Mesendoderm (in vitro differentiated cells): ENCODE measurements around the gene WDR82.

Experiments
- DNase-seq: peaks from one replicate; pipeline ENCODE4 v3.0.0; 2013
- H2AK5ac ChIP-seq: 2 replicates; pipeline ENCODE4 v1.6.1; 2013; ENCODE audit warnings: low read length, inconsistent platforms
- H2BK120ac ChIP-seq: 2 replicates; pipeline ENCODE4 v1.6.1; 2013; ENCODE audit warnings: low read depth, mild to moderate bottlenecking, low read length, moderate library complexity, mixed read lengths
- H2BK15ac ChIP-seq: replicated peaks from 2 replicates; pipeline ENCODE4 v1.6.1; 2013; ENCODE audit warnings: low read depth, mild to moderate bottlenecking, moderate library complexity
- H2BK5ac ChIP-seq: 2 replicates; pipeline ENCODE4 v1.6.1; 2013; ENCODE audit warnings: low read length, inconsistent platforms
- H3K18ac ChIP-seq: 2 replicates; pipeline ENCODE4 v1.6.1; 2013; ENCODE audit warnings: mild to moderate bottlenecking, low read length, mixed read lengths
- H3K23ac ChIP-seq: one replicate; pipeline ENCODE4 v1.6.1; 2013; ENCODE audit warnings: low read length
- H3K27ac ChIP-seq: 2 replicates; pipeline ENCODE4 v1.5.1; 2013; ENCODE audit warnings: low read depth, mild to moderate bottlenecking, inconsistent platforms, low read length, moderate library complexity
- H3K27me3 ChIP-seq: 2 replicates; pipeline ENCODE4 v1.6.1; 2013; ENCODE audit warnings: low read length, control low read depth, mild to moderate bottlenecking, inconsistent platforms; ENCODE audit not compliant: insufficient read depth, poor library complexity
- H3K36me3 ChIP-seq: 2 replicates; pipeline ENCODE4 v1.6.1; 2013; ENCODE audit warnings: low read length, inconsistent platforms; ENCODE audit not compliant: control insufficient read depth, insufficient read depth
- H3K4ac ChIP-seq: one replicate; pipeline ENCODE4 v1.6.1; 2013; ENCODE audit warnings: low read depth, mild to moderate bottlenecking, low read length, moderate library complexity
- H3K4me1 ChIP-seq: 2 replicates; pipeline ENCODE4 v1.6.1; 2013; ENCODE audit warnings: low read depth, low read length, inconsistent platforms; ENCODE audit not compliant: control insufficient read depth
- H3K4me2 ChIP-seq: 2 replicates; pipeline ENCODE4 v1.6.1; 2013; ENCODE audit warnings: low read length
- H3K4me3 ChIP-seq: 2 replicates; pipeline ENCODE4 v1.5.1; 2013; ENCODE audit warnings: mild to moderate bottlenecking, low read length
- H3K56ac ChIP-seq: one replicate; pipeline ENCODE4 v1.6.1; 2013; ENCODE audit warnings: low read length
- H3K79me1 ChIP-seq: 2 replicates; pipeline ENCODE4 v1.6.1; 2013; ENCODE audit warnings: low read length, inconsistent platforms
- H3K79me2 ChIP-seq: 2 replicates; pipeline ENCODE4 v1.6.1; 2013; ENCODE audit warnings: mild to moderate bottlenecking, low read length; ENCODE audit not compliant: control insufficient read depth, insufficient read depth
- H3K9ac ChIP-seq: 2 replicates; pipeline ENCODE4 v1.6.1; 2013; ENCODE audit warnings: low read length, inconsistent platforms
- H4K5ac ChIP-seq: one replicate; pipeline ENCODE4 v1.6.1; 2013; ENCODE audit warnings: low read length
- H4K8ac ChIP-seq: one replicate; pipeline ENCODE4 v1.6.1; 2013; ENCODE audit warnings: low read depth, mild to moderate bottlenecking, control low read depth, low read length, moderate library complexity
- WGBS: extraction: QIAGEN DNeasy Blood & Tissue Kit; methylation state at CpG from one replicate; pipeline ENCODE4 v1.1.7; 2013; ENCODE audit warnings: low lambda C conversion rate, missing lambda C conversion rate; ENCODE audit not compliant: insufficient coverage; ENCODE audit errors: extremely low coverage; 5-methylcytosine and 5-hydroxymethylcytosine counted together

Gene WDR82

GRCh38 chr3:52259448-52259847, 19.0 kb downstream of the WDR82 start:
- Histone ChIP-seq H3K4ac (no peak overlapping the region), H3K56ac (no peak overlapping the region), H3K27me3 (no peaks in the 10 kb centered on the region), H2AK5ac (no peak overlapping the region), H4K8ac (no peak overlapping the region), H2BK120ac (no peak overlapping the region), H3K4me3 (no peak overlapping the region), H3K36me3 (peaks cover 18% of the 10 kb centered on the region), H3K18ac (no peak overlapping the region), H3K79me2 (no peaks in the 10 kb centered on the region), H2BK15ac (no peak overlapping the region), H3K4me2 (no peak overlapping the region), H3K4me1 (no peaks in the 10 kb centered on the region), H3K23ac (no peak overlapping the region), H3K27ac (no peak overlapping the region), H4K5ac (no peak overlapping the region), H3K79me1 (peaks cover 6% of the 10 kb centered on the region), H3K9ac (no peak overlapping the region), H2BK5ac (no peak overlapping the region)
- no peak for DNase-seq
- WGBS, result no CpG with 5 or more reads among the region's 4 CpGs

DNA sequence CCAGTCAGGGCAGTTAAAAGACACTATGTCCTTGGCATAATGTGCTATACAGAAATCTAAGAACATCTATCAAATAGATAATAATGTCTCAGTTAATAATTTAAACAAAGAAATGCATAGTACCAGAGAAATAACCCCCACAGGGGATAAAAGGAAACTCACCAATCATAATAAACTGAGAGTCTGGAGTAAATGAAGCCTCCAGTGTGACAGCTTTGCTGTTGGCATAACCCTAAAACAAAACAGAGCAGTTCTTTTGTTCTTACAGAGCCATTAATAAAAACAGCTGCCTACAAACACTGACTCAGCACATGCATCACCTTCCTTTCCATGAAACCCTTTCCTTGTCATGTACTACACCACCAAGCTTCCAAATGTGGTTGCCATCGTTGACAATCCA, 19.4 kb downstream of the WDR82 start:
- no peaks in the 10 kb centered on the region for H3K4me1 ChIP-seq
- H3K4ac ChIP-seq, result no peak overlapping the region
- peaks cover 18% of the 10 kb centered on the region for H3K36me3 ChIP-seq
- H2AK5ac ChIP-seq, result no peak overlapping the region
- H3K4me2 ChIP-seq, result no peak overlapping the region
- no peak overlapping the region for H4K8ac ChIP-seq
- no peak for DNase-seq
- no peak overlapping the region for H3K4me3 ChIP-seq
- no CpG with 5 or more reads among the region's 1 CpG for WGBS
- H3K18ac ChIP-seq, result no peak overlapping the region
- H2BK5ac ChIP-seq, result no peak overlapping the region
- peaks cover 6% of the 10 kb centered on the region for H3K79me1 ChIP-seq
- H3K56ac ChIP-seq, result no peak overlapping the region
- no peak overlapping the region for H3K9ac ChIP-seq
- no peaks in the 10 kb centered on the region for H3K27me3 ChIP-seq
- no peak overlapping the region for H3K27ac ChIP-seq
- H3K79me2 ChIP-seq, result no peaks in the 10 kb centered on the region
- H2BK15ac ChIP-seq, result no peak overlapping the region
- H4K5ac ChIP-seq, result no peak overlapping the region
- no peak overlapping the region for H3K23ac ChIP-seq
- H2BK120ac ChIP-seq, result no peak overlapping the region

- Histone ChIP-seq H4K8ac (no peak overlapping the region), H2BK5ac (no peak overlapping the region), H3K9ac (no peak overlapping the region), H3K4me1 (no peaks in the 10 kb centered on the region), H3K27me3 (no peaks in the 10 kb centered on the region), H3K79me2 (no peaks in the 10 kb centered on the region), H3K4me2 (no peak overlapping the region), H3K27ac (no peak overlapping the region), H3K79me1 (peaks cover 2% of the 10 kb centered on the region), H3K23ac (no peak overlapping the region), H2BK120ac (no peak overlapping the region), H3K56ac (no peak overlapping the region), H3K18ac (no peak overlapping the region), H3K36me3 (peaks cover 23% of the 10 kb centered on the region), H2BK15ac (no peak overlapping the region), H3K4me3 (no peak overlapping the region), H2AK5ac (no peak overlapping the region), H4K5ac (no peak overlapping the region), H3K4ac (no peak overlapping the region)
- no CpG with 5 or more reads among the region's 4 CpGs for WGBS
- DNase-seq, result no peak
Observed at GRCh38 chr3:52257911-52258310, 20.5 kb downstream of the WDR82 start.

DNA sequence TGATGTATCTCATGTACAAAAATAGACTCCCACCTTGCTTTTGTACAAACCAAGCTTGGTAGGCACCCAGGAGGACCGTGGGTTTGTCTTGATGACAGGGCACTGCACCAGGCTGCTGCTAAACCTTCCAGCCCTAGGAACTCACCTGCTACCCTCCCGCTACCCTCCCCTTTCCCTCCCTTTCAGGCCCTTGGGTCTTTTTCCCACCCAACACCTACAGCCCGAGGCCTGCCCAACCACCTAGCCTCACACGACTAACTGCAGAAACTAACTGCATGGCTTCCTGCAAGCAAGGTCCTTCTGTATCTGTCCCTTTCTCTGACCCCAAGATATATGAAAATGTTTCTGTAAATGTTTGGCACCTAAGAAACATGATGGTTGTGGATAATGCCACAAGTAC, 21.8 kb downstream of the WDR82 start:
- WGBS, result no CpG with 5 or more reads among the region's 4 CpGs
- Histone ChIP-seq H3K79me1 (no peaks in the 10 kb centered on the region), H2BK5ac (no peak overlapping the region), H3K56ac (no peak overlapping the region), H3K27ac (no peak overlapping the region), H3K36me3 (peaks cover 23% of the 10 kb centered on the region), H3K4ac (no peak overlapping the region), H3K79me2 (no peaks in the 10 kb centered on the region), H3K4me3 (no peak overlapping the region), H4K5ac (no peak overlapping the region), H3K23ac (no peak overlapping the region), H3K18ac (no peak overlapping the region), H3K9ac (no peak overlapping the region), H4K8ac (no peak overlapping the region), H3K4me2 (no peak overlapping the region), H3K4me1 (no peaks in the 10 kb centered on the region), H3K27me3 (no peaks in the 10 kb centered on the region), H2AK5ac (no peak overlapping the region), H2BK120ac (no peak overlapping the region), H2BK15ac (no peak overlapping the region)
- DNase-seq, result no peak

DNA sequence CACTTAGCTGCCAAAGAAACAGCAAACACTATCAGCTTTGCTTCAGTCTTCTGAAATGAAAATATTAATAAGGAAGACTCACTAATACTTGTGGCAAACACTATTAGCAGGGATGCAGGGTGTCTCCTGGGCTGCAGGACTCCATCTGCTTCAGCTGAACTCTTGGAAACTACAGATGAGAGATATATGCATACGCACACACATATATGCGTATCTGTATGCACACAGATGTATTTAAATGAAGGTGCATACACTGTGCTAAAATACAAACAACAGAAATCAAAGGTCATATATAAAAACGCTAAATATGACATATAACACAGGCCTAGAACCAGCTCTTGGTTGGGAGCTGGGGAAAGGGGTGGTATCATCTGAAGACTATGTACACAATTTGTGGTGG, 22.3 kb downstream of the WDR82 start:
- H3K56ac ChIP-seq, result no peak overlapping the region
- no peak overlapping the region for H4K5ac ChIP-seq
- WGBS, result no CpG with 5 or more reads among the region's 3 CpGs
- no peak overlapping the region for H3K23ac ChIP-seq
- H3K4me3 ChIP-seq, result no peak overlapping the region
- no peaks in the 10 kb centered on the region for H3K79me1 ChIP-seq
- H4K8ac ChIP-seq, result no peak overlapping the region
- H3K36me3 ChIP-seq, result peaks cover 23% of the 10 kb centered on the region
- no peak overlapping the region for H2AK5ac ChIP-seq
- H2BK120ac ChIP-seq, result no peak overlapping the region
- no peak for DNase-seq
- H3K27me3 ChIP-seq, result no peaks in the 10 kb centered on the region
- H2BK15ac ChIP-seq, result no peak overlapping the region
- H2BK5ac ChIP-seq, result no peak overlapping the region
- H3K79me2 ChIP-seq, result no peaks in the 10 kb centered on the region
- no peak overlapping the region for H3K27ac ChIP-seq
- H3K4me2 ChIP-seq, result no peak overlapping the region
- no peak overlapping the region for H3K9ac ChIP-seq
- H3K18ac ChIP-seq, result no peak overlapping the region
- H3K4ac ChIP-seq, result no peak overlapping the region
- H3K4me1 ChIP-seq, result no peaks in the 10 kb centered on the region

DNA sequence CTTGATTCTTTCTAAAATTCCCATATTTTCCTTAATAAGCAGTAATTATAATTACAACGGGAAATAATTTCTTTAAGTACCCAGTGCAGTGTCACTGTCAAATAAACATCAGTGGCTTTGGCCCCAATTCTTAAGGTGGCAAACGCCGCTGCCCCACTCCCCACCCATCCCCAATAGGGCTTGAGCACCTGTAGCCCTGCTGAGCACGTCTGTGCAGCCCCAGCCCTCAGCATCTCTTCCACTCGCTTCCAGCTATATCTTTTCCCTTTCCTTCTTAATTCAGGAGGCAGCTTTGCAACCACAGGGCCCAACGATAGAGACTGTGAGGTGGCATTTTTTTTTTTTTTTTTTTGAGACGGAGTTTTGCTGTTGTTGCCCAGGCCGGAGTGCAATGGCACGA, 23.8 kb downstream of the WDR82 start:
- Histone ChIP-seq H3K56ac (no peak overlapping the region), H4K8ac (no peak overlapping the region), H3K4ac (no peak overlapping the region), H3K79me2 (no peaks in the 10 kb centered on the region), H2AK5ac (no peak overlapping the region), H2BK15ac (no peak overlapping the region), H3K18ac (no peak overlapping the region), H3K36me3 (peaks cover 22% of the 10 kb centered on the region), H3K4me1 (no peaks in the 10 kb centered on the region), H3K9ac (no peak overlapping the region), H3K4me3 (no peak overlapping the region), H3K4me2 (no peak overlapping the region), H2BK120ac (no peak overlapping the region), H3K27ac (no peak overlapping the region), H3K23ac (no peak overlapping the region), H3K79me1 (no peaks in the 10 kb centered on the region), H3K27me3 (no peaks in the 10 kb centered on the region), H2BK5ac (no peak overlapping the region), H4K5ac (no peak overlapping the region)
- WGBS, result no CpG with 5 or more reads among the region's 9 CpGs
- no peak for DNase-seq
